ENCODE measurements around the gene STUM. TPM values are rescaled to one million over a fixed set of nuclear protein-coding genes. Genes with fewer than 3 reads are reported as not detected.
A peak's percentile ranks its signal among the peaks of the same experiment; 100 is the strongest.

The STUM gene
- total RNA-seq, 1 experiment from 2014 or later: 0.11 TPM

DNA sequence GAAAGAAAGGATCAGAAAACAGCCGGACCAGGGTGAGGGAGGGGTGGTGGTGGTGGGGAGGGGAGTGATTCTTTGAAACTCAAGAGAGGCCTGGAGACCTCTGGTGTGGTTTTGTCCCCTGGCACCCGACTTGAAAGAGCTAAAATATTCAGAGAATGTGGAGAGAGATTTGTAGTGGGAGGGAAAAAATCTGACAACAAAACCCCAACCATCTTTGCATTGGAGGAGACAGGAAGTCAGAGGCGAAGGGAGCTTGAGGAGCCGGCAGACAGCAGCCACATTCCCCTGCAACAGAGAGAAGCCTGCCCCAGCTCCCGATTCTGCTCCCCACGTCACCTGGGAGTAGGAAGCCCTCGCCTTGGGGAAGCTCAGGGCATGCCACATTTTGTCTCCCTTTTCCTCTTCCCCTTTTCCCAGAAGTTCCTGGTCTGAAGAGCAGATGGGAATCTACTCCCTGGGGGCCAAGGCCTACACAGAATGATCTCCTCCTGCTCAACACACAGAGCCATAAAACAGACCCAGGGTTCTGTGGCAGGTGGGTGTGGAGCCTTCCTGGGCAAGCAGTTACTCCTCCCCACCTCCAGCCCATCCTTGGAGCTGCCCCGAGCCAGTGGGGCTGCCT is 105.6 kb downstream of the STUM start:
- DNase-seq: peak; percentile 77

More for the DNA sequence above, 105.6 kb downstream of the STUM start:
- no peaks in the 10 kb centered on the region for H3K27me3 ChIP-seq (ENCODE audit: insufficient read depth, low read length)
- no peak for TF ChIP-seq CTCF (conservative IDR thresholded peaks at IDR 0.05)
- no peak overlapping the region for H2AK5ac ChIP-seq (ENCODE audit: insufficient read length, low read length)
- Mint-ChIP-seq H3K9me3 (peaks cover 0 to 3% of the 10 kb centered on the region in 2 experiments; a peak in 1 of 5 replicates), H3K27me3 (ENCODE audit: low read depth) (peaks cover 2% of the 10 kb centered on the region), H3K36me3 (ENCODE audit: insufficient read depth in 1 of 3, low read depth in 3 of 3) (no peaks in the 10 kb centered on the region), H3K27ac (peak overlapping the region; percentile 83 to 92 (median 88); a peak in 6 of 7 replicates), H3K4me1 (peaks cover 62 to 72% of the 10 kb centered on the region in 2 experiments), H3K4me3 (peak overlapping the region; percentile 29 to 59; a peak in 2 of 5 replicates)
- no peaks in the 10 kb centered on the region for H3K79me2 ChIP-seq (ENCODE audit: insufficient read depth, low read length)
- no CpG with 5 or more reads among the region's 8 CpGs for WGBS (ENCODE audit: extremely low coverage, insufficient read length, low lambda C conversion rate)
- H3K14ac ChIP-seq (ENCODE audit: insufficient read depth, low read length): peak overlapping the region; percentile 27; the same call in 1 of the 2 replicates
- no peak overlapping the region for H2BK120ac ChIP-seq (ENCODE audit: low read depth, low read length, poor library complexity, severe bottlenecking)
- no peak overlapping the region; the same call in 1 of the 2 replicates for H3K4ac ChIP-seq (ENCODE audit: low read depth, low read length)
- H4K91ac ChIP-seq (ENCODE audit: insufficient read length, low read depth, low read length): peak overlapping the region; percentile 7
- H3K23me2 ChIP-seq (ENCODE audit: insufficient read length, low read depth, low read length, poor library complexity, severe bottlenecking): no peaks in the 10 kb centered on the region
- H4K20me1 ChIP-seq (ENCODE audit: control insufficient read depth, insufficient read depth, insufficient read length): no peaks in the 10 kb centered on the region
- H2BK12ac ChIP-seq (ENCODE audit: insufficient read length, low read depth, low read length): no peak overlapping the region
- no peak overlapping the region for H3K56ac ChIP-seq (ENCODE audit: insufficient read length, low read depth, low read length)
- no peak overlapping the region for H2AFZ ChIP-seq (ENCODE audit: low read length)
- H3K18ac ChIP-seq (ENCODE audit: insufficient read length, low read depth, low read length): peak overlapping the region; percentile 55
- no peak overlapping the region for H2BK15ac ChIP-seq (ENCODE audit: low read depth, low read length)
- no peak overlapping the region for H3K23ac ChIP-seq (ENCODE audit: insufficient read length, low read depth, low read length)
- H3K9ac ChIP-seq (ENCODE audit: extremely low read depth, insufficient read length, low read length): no peak overlapping the region
- H4K5ac ChIP-seq (ENCODE audit: insufficient read length, low read depth, low read length): no peak overlapping the region
- no peaks in the 10 kb centered on the region for H3K9me3 ChIP-seq (ENCODE audit: control insufficient read depth, low read depth, low read length)
- H2BK5ac ChIP-seq (ENCODE audit: insufficient read length, low read length): no peak overlapping the region
- H3K4me2 ChIP-seq (ENCODE audit: insufficient read depth, insufficient read length, low read length): no peak overlapping the region
- H3K79me1 ChIP-seq (ENCODE audit: insufficient read depth, low read depth, low read length, poor library complexity, severe bottlenecking): no peaks in the 10 kb centered on the region
- H3K4me1 ChIP-seq (ENCODE audit: insufficient read depth, low read length): peaks cover 16% of the 10 kb centered on the region; the same call in 1 of the 2 replicates
- no peak overlapping the region for H4K8ac ChIP-seq (replicated peaks; ENCODE audit: insufficient read length, low read depth, low read length)
- no peak overlapping the region for H2BK20ac ChIP-seq (ENCODE audit: low read depth, low read length, poor library complexity, severe bottlenecking)
- peak overlapping the region; percentile 10 for H3K27ac ChIP-seq (ENCODE audit: insufficient read length, low read depth, low read length)
- no peak overlapping the region for H3T11ph ChIP-seq (ENCODE audit: low read length)

Data from H9 (cell line).